Uterus (tissue), 2 donors: Measurements from ENCODE around the gene PLEKHA4.
"Not testable (repeated sequence)": the region's sequence is repeated elsewhere in the genome, so short reads cannot be mapped to it uniquely, and the experiment has no call there.

Source experiments
- CTCF ChIP-seq, 4 experiments: fragments of 200-600 bp in 2 of 4; fragments of 450-650 bp in 2 of 4; sonication (generic) in 2 of 4; IDR thresholded peaks; one replicate each; pipeline ENCODE4 v1.5.1; 2016 to 2019; ENCODE audit warnings: antibody characterized with exemption in 4 of 4, mild to moderate bottlenecking in 2 of 4, moderate library complexity in 1 of 4
- POLR2A ChIP-seq, 2 donors: fragments of 450-650 bp; IDR thresholded peaks; one replicate each; pipeline ENCODE4 v1.6.1; 2016; ENCODE audit warnings: antibody characterized with exemption in 2 of 2, mild to moderate bottlenecking in 1 of 2, moderate library complexity in 1 of 2

- TF ChIP-seq CTCF, POLR2A (IDR thresholded peaks at IDR 0.05): not testable (repeated sequence)
Measured at GRCh38 chr19:48909424-48910077, 41.1 kb upstream of the PLEKHA4 start.
